ENCODE measurements around the gene FAM217A. TPM values are rescaled to one million over a fixed set of nuclear protein-coding genes. Genes with fewer than 3 reads are reported as not detected.
A peak's percentile ranks its signal among the peaks of the same experiment; 100 is the strongest.

Gene FAM217A
- total and polyA plus RNA-seq, 8 donors = 2.1 to 4.8 (median 2.8) TPM; not detected in 2

- intact Hi-C loops (cut with DNase I) = no loop called here
- Histone ChIP-seq H3K36me3 (no peaks in the 10 kb centered on the region), H3K27ac (no peak overlapping the region), H3K27me3 (peaks cover 7 to 23% of the 10 kb centered on the region in 2 donors), H3K9me3 (no peaks in the 10 kb centered on the region), H3K4me1 (no peaks in the 10 kb centered on the region), H3K4me3 (no peak overlapping the region)
- TF ChIP-seq CTCF (IDR thresholded peaks at IDR 0.05) = no peak
- DNase-seq (no peak), ATAC-seq (no peak)
Observed at GRCh38 chr6:4074478-4075235, 4.3 kb downstream of the FAM217A start.

GRCh38 chr6:4071330-4071729 is 7.6 kb downstream of the FAM217A start:
- no peak overlapping the region for H3K4me3 ChIP-seq
- no peak for TF ChIP-seq CTCF (IDR thresholded peaks at IDR 0.05)
- no peak for DNase-seq
- H3K27ac ChIP-seq = no peak overlapping the region
- no peaks in the 10 kb centered on the region for H3K9me3 ChIP-seq
- no peaks in the 10 kb centered on the region for H3K36me3 ChIP-seq
- no peak for ATAC-seq
- intact Hi-C loops (cut with DNase I) = no loop called here
- no peaks in the 10 kb centered on the region for H3K4me1 ChIP-seq
- no peaks in the 10 kb centered on the region for H3K27me3 ChIP-seq

GRCh38 chr6:4069199-4069598 is 9.7 kb downstream of the FAM217A start:
- DNase-seq = no peak
- no peaks in the 10 kb centered on the region for H3K4me1 ChIP-seq
- intact Hi-C loops (cut with DNase I) = no loop called here
- no peaks in the 10 kb centered on the region for H3K9me3 ChIP-seq
- no peak overlapping the region for H3K27ac ChIP-seq
- peaks cover 0 to 17% of the 10 kb centered on the region in 2 donors for H3K36me3 ChIP-seq
- TF ChIP-seq CTCF (IDR thresholded peaks at IDR 0.05) = no peak
- no peaks in the 10 kb centered on the region for H3K27me3 ChIP-seq
- no peak for ATAC-seq
- no peak overlapping the region for H3K4me3 ChIP-seq

- no peak for DNase-seq
- H3K27ac ChIP-seq = no peak overlapping the region
- intact Hi-C loops (cut with DNase I) = no loop called here
- H3K27me3 ChIP-seq = no peaks in the 10 kb centered on the region
- no peaks in the 10 kb centered on the region for H3K4me1 ChIP-seq
- no peak for ATAC-seq
- TF ChIP-seq CTCF (IDR thresholded peaks at IDR 0.05) = no peak
- H3K4me3 ChIP-seq = no peak overlapping the region
- H3K36me3 ChIP-seq = peaks cover 0 to 32% of the 10 kb centered on the region in 2 donors
- H3K9me3 ChIP-seq = no peaks in the 10 kb centered on the region
Observed at GRCh38 chr6:4067673-4068072, 11.3 kb downstream of the FAM217A start.

- DNase-seq = no peak
- H3K27me3 ChIP-seq = no peaks in the 10 kb centered on the region
- H3K36me3 ChIP-seq = peaks cover under 1 to 47% of the 10 kb centered on the region in 2 donors
- TF ChIP-seq CTCF (IDR thresholded peaks at IDR 0.05) = no peak
- no peak overlapping the region for H3K4me3 ChIP-seq
- H3K4me1 ChIP-seq = no peaks in the 10 kb centered on the region
- intact Hi-C loops (cut with DNase I) = no loop called here
- peak; percentile 26 for ATAC-seq
- no peak overlapping the region for H3K27ac ChIP-seq
- no peaks in the 10 kb centered on the region for H3K9me3 ChIP-seq
Observed at GRCh38 chr6:4066029-4066755, 12.7 kb downstream of the FAM217A start.
